Sigmoid colon (tissue), 4 donors: ENCODE results near the gene MVB12A.

Experiments used
- CTCF ChIP-seq, 4 experiments: fragments of 450-650 bp in 3 of 4; fragments of 200-600 bp in 1 of 4; IDR thresholded peaks; one replicate each; pipeline ENCODE4 v1.5.1; 2016 to 2019; ENCODE audit warnings: antibody characterized with exemption in 4 of 4, mild to moderate bottlenecking in 3 of 4, moderate library complexity in 2 of 4
- POLR2A ChIP-seq, 2 donors: fragments of 450-650 bp; IDR thresholded peaks; one replicate each; pipeline ENCODE4 v1.6.1; 2016; ENCODE audit warnings: antibody characterized with exemption in 2 of 2, mild to moderate bottlenecking in 2 of 2, moderate library complexity in 2 of 2
- POLR2AphosphoS5 ChIP-seq, 4 donors: sonication (generic); formaldehyde crosslinking; IDR thresholded peaks; one replicate each; pipeline ENCODE4 v1.6.1; 2017; ENCODE audit warnings: antibody characterized with exemption in 4 of 4

- TF ChIP-seq POLR2AphosphoS5 (IDR thresholded peaks at IDR 0.05) (no peak), CTCF (IDR thresholded peaks at IDR 0.05) (no peak), POLR2A (IDR thresholded peaks at IDR 0.05) (no peak)
These were observed 2.1 kb downstream of the MVB12A start for GRCh38 chr19:17421942-17422341.
